Measurements from ENCODE around the gene ACACB.

GRCh38 chr12:109173443-109174240 is 57.3 kb downstream of the ACACB start:
- TF ChIP-seq CTCF (IDR thresholded peaks at IDR 0.05) (no peak), POLR2A (IDR thresholded peaks at IDR 0.05) (no peak)
